ENCODE results near the gene SLC2A14. TPM values are rescaled to one million over a fixed set of nuclear protein-coding genes. Genes with fewer than 3 reads are reported as not detected.
A peak's percentile ranks its signal among the peaks of the same experiment; 100 is the strongest.
"Not testable (repeated sequence)": the region's sequence is repeated elsewhere in the genome, so short reads cannot be mapped to it uniquely, and the experiment has no call there.

SLC2A14 gene
- polyA plus RNA-seq, 1 experiment = 0.17 TPM

GRCh38 chr12:7833831-7834230 is 38.9 kb downstream of the SLC2A14 start:
- no peak for TF ChIP-seq CTCF (IDR thresholded peaks at IDR 0.05; ENCODE audit: low read depth, low read length)
- H3K27ac ChIP-seq (ENCODE audit: low read depth, low read length) = no peak overlapping the region
- H3K9me3 ChIP-seq (ENCODE audit: control insufficient read depth, insufficient read depth, low read length) = no peaks in the 10 kb centered on the region
- H3K27me3 ChIP-seq (ENCODE audit: control insufficient read depth, insufficient read depth, low read length) = no peaks in the 10 kb centered on the region
- CTCF ChIA-PET = interaction anchor here (0.6 to 3.1 kb wide), 4 partner anchors 27 to 539 kb away, joined by 3 to 9 read pairs (median 4); no protein-coding TSS in a partner anchor
- no peak for DNase-seq (ENCODE audit: low read depth, low spot score)
- POLR2A ChIA-PET = no interaction called here
- no peak overlapping the region for H3K4me3 ChIP-seq (ENCODE audit: low read depth, low read length)

GRCh38 chr12:7833201-7833600 is 39.5 kb downstream of the SLC2A14 start:
- H3K9me3 ChIP-seq (ENCODE audit: control insufficient read depth, insufficient read depth, low read length); H3K27ac ChIP-seq (ENCODE audit: low read depth, low read length); H3K4me3 ChIP-seq (ENCODE audit: low read depth, low read length); DNase-seq (ENCODE audit: low read depth, low spot score); H3K27me3 ChIP-seq (ENCODE audit: control insufficient read depth, insufficient read depth, low read length); POLR2A ChIA-PET: not testable (repeated sequence)
- CTCF ChIA-PET = interaction anchor here (0.8 to 3.2 kb wide), 8 partner anchors 26 to 245 kb away, joined by 3 to 21 read pairs (median 4); no protein-coding TSS in a partner anchor

GRCh38 chr12:7832059-7832696 is 40.5 kb downstream of the SLC2A14 start:
- H3K27ac ChIP-seq (ENCODE audit: low read depth, low read length) = no peak overlapping the region
- peak; percentile 68 for TF ChIP-seq CTCF (IDR thresholded peaks at IDR 0.05; ENCODE audit: low read depth, low read length)
- peak; percentile 27 for DNase-seq (ENCODE audit: low read depth, low spot score)
- POLR2A ChIA-PET = interaction anchor here (1.0 kb wide), 1 partner anchor 78 kb away, joined by 3 read pairs; no protein-coding TSS in a partner anchor
- no peaks in the 10 kb centered on the region for H3K27me3 ChIP-seq (ENCODE audit: control insufficient read depth, insufficient read depth, low read length)
- no peaks in the 10 kb centered on the region for H3K9me3 ChIP-seq (ENCODE audit: control insufficient read depth, insufficient read depth, low read length)
- CTCF ChIA-PET = interaction anchor here (0.8 to 3.2 kb wide), 9 partner anchors 19 to 246 kb away, joined by 3 to 21 read pairs (median 4); no protein-coding TSS in a partner anchor
- no peak overlapping the region for H3K4me3 ChIP-seq (ENCODE audit: low read depth, low read length)

- H3K9me3 ChIP-seq (ENCODE audit: control insufficient read depth, insufficient read depth, low read length); POLR2A ChIA-PET; DNase-seq (ENCODE audit: low read depth, low spot score); H3K27ac ChIP-seq (ENCODE audit: low read depth, low read length); H3K4me3 ChIP-seq (ENCODE audit: low read depth, low read length); H3K27me3 ChIP-seq (ENCODE audit: control insufficient read depth, insufficient read depth, low read length): not testable (repeated sequence)
- CTCF ChIA-PET = interaction anchor here (1.3 kb wide), 1 partner anchor 216 kb away, joined by 4 read pairs; no protein-coding TSS in a partner anchor
These were observed 43.0 kb downstream of the SLC2A14 start for GRCh38 chr12:7829737-7830136.

GRCh38 chr12:7825754-7826153 is 47.0 kb downstream of the SLC2A14 start:
- H3K27ac ChIP-seq (ENCODE audit: low read depth, low read length); H3K4me3 ChIP-seq (ENCODE audit: low read depth, low read length); H3K9me3 ChIP-seq (ENCODE audit: control insufficient read depth, insufficient read depth, low read length); CTCF ChIA-PET; DNase-seq (ENCODE audit: low read depth, low spot score); POLR2A ChIA-PET; H3K27me3 ChIP-seq (ENCODE audit: control insufficient read depth, insufficient read depth, low read length): not testable (repeated sequence)

- Histone ChIP-seq H3K4me3 (ENCODE audit: low read depth, low read length) (no peak overlapping the region), H3K27me3 (ENCODE audit: control insufficient read depth, insufficient read depth, low read length) (no peaks in the 10 kb centered on the region), H3K27ac (ENCODE audit: low read depth, low read length) (no peak overlapping the region), H3K9me3 (ENCODE audit: control insufficient read depth, insufficient read depth, low read length) (no peaks in the 10 kb centered on the region)
- peak; percentile 95 for TF ChIP-seq CTCF (IDR thresholded peaks at IDR 0.05; ENCODE audit: low read depth, low read length)
- DNase-seq (ENCODE audit: low read depth, low spot score) = peak; percentile 4
- ChIA-PET CTCF (interaction anchor here (0.5 to 3.6 kb wide), 23 partner anchors 9 to 895 kb away, joined by 3 to 20 read pairs (median 4); no protein-coding TSS in a partner anchor), POLR2A (no interaction called here)
These were observed 65.7 kb downstream of the SLC2A14 start for GRCh38 chr12:7806863-7807487.

- CTCF ChIA-PET = interaction anchor here (0.5 to 3.6 kb wide), 19 partner anchors 9 to 631 kb away, joined by 3 to 20 read pairs (median 4); no protein-coding TSS in a partner anchor
- POLR2A ChIA-PET; H3K4me3 ChIP-seq (ENCODE audit: low read depth, low read length): not testable (repeated sequence)
These were observed 66.4 kb downstream of the SLC2A14 start for GRCh38 chr12:7806319-7806718.

More at GRCh38 chr12:7806319-7806718, 66.4 kb downstream of the SLC2A14 start:
- not testable (repeated sequence) for DNase-seq (ENCODE audit: low read depth, low spot score); H3K9me3 ChIP-seq (ENCODE audit: control insufficient read depth, insufficient read depth, low read length); H3K27ac ChIP-seq (ENCODE audit: low read depth, low read length); H3K27me3 ChIP-seq (ENCODE audit: control insufficient read depth, insufficient read depth, low read length)

Data from AG04450 (cell line).